OCI-LY7 (cell line): ENCODE measurements around the gene SLC66A3.

Experiments used
- EZH2phosphoT487 ChIP-seq: fragments of 200-600 bp; sonication (generic); IDR thresholded peaks from 2 replicates; pipeline ENCODE4 v1.6.1; 2018; ENCODE audit warnings: low read depth, borderline replicate concordance, mild to moderate bottlenecking, mixed run types, antibody characterized with exemption, low read length, moderate library complexity, mixed read lengths
- TF ChIP-seq, protein P1 (sequence below): fragments of 200-600 bp; sonication (generic); conservative IDR thresholded peaks from 2 replicates; pipeline ENCODE4 v1.5.1; 2014; ENCODE audit warnings: mild to moderate bottlenecking, antibody characterized with exemption, low read length, moderate library complexity, mixed read lengths

DNA sequence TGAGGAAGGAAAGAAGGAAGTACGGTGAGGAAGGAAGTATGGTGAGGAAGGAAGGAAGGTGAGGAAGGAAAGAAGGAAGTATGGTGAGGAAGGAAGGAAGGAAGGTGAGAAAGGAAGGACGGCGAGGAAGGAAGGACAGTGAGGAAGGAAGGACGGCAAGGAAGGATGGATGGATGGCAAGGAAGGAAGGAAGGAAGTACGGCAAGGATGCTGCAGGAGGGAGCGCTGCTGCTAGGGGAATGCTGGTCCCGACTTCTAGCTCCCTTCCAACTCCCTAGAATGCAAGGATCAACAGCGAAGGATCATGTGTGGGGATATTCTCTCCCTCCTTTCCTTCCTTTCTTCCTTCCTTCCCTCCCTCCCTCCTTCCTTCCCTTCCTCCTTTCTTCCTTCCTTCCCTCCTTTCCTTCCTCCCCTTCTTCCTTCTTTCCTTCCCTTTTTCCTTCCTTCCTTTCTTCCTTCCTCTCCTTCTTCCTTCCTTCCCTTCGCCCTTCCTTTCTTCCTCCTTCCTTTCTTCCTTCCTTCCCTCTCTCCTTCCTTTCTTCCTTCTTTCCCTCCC, 42.3 kb upstream of the SLC66A3 start:
- TF ChIP-seq, protein P1, sequence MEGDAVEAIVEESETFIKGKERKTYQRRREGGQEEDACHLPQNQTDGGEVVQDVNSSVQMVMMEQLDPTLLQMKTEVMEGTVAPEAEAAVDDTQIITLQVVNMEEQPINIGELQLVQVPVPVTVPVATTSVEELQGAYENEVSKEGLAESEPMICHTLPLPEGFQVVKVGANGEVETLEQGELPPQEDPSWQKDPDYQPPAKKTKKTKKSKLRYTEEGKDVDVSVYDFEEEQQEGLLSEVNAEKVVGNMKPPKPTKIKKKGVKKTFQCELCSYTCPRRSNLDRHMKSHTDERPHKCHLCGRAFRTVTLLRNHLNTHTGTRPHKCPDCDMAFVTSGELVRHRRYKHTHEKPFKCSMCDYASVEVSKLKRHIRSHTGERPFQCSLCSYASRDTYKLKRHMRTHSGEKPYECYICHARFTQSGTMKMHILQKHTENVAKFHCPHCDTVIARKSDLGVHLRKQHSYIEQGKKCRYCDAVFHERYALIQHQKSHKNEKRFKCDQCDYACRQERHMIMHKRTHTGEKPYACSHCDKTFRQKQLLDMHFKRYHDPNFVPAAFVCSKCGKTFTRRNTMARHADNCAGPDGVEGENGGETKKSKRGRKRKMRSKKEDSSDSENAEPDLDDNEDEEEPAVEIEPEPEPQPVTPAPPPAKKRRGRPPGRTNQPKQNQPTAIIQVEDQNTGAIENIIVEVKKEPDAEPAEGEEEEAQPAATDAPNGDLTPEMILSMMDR, result no peak
- no peak for TF ChIP-seq EZH2phosphoT487
